HG03520 (cell line): ENCODE data around the gene FNDC3B.

Experiments
- ATAC-seq: cut with Tn5 transposase; IDR thresholded peaks from one replicate; pipeline ENCODE4 v1.9.1; 2021; ENCODE audit warnings: mild to moderate bottlenecking, moderate library complexity; ENCODE audit not compliant: unreplicated experiment

The FNDC3B gene

GRCh38 chr3:172407872-172408271 is 368.5 kb downstream of the FNDC3B start:
- no peak for ATAC-seq

GRCh38 chr3:172410702-172411477 is 371.5 kb downstream of the FNDC3B start:
- ATAC-seq, result no peak

GRCh38 chr3:172411478-172411947 is 372.1 kb downstream of the FNDC3B start:
- no peak for ATAC-seq

GRCh38 chr3:172415323-172415722 is 375.9 kb downstream of the FNDC3B start:
- ATAC-seq, result no peak

- ATAC-seq, result no peak
Observed at GRCh38 chr3:172437713-172438112, 398.3 kb downstream of the FNDC3B start.

- no peak for ATAC-seq
Observed at GRCh38 chr3:172438186-172438585, 398.8 kb downstream of the FNDC3B start.

- no peak for ATAC-seq
Observed at GRCh38 chr3:172441581-172441980, 402.2 kb downstream of the FNDC3B start.

GRCh38 chr3:172442606-172443005 is 403.2 kb downstream of the FNDC3B start:
- ATAC-seq, result no peak

- no peak for ATAC-seq
Observed at GRCh38 chr3:172444821-172445220, 405.4 kb downstream of the FNDC3B start.

- ATAC-seq, result no peak
Observed at GRCh38 chr3:172446198-172446597, 406.8 kb downstream of the FNDC3B start.

- ATAC-seq, result no peak
Observed at GRCh38 chr3:172447611-172448579, 408.5 kb downstream of the FNDC3B start, which contains the start of gene GHSR. TSS of gene GHSR (minus strand) at chr3:172448456. CDS start at chr3:172448413, 43 bp downstream.

GRCh38 chr3:172448661-172449465 is 409.5 kb downstream of the FNDC3B start:
- ATAC-seq, result no peak

- ATAC-seq, result no peak
Observed at GRCh38 chr3:172449466-172450149, 410.2 kb downstream of the FNDC3B start.
